GM12878 (cell line): ENCODE data around the gene HEXIM2. TPM values are rescaled to one million over a fixed set of nuclear protein-coding genes. Genes with fewer than 3 reads are reported as not detected.

Experiments used
- ATAC-seq: fragments of 200-7000 bp; cut with Tn5 transposase; 3 replicates; pipeline ENCODE4 v1.9.1; 2020; ENCODE audit warnings: mild to moderate bottlenecking, moderate library complexity
- BruUV-seq: library from RNA; stranded (reverse); fragments of 400-500 nt; replicated peaks from 2 replicates; lab custom pipeline; 2021; lab: Mats Ljungman, UMichigan
- CTCF ChIA-PET: fragments of 300-600 bp; sonication (Branson Sonifier 250); formaldehyde crosslinking; extraction: SDS; loops from one replicate; lab custom pipeline; 2021; ENCODE audit warnings: inconsistent platforms; lab: Yijun Ruan, JAX
- POLR2A ChIA-PET: fragments of 350-600 bp; formaldehyde crosslinking; extraction: SDS; loops from one replicate; lab custom pipeline; 2021; ENCODE audit warnings: inconsistent platforms; lab: Charles Lee
- RAD21 ChIA-PET: fragments of 300-600 bp; sonication (Branson Sonifier 250); formaldehyde crosslinking; loops from one replicate; lab custom pipeline; 2023; ENCODE audit warnings: antibody characterized with exemption; ENCODE audit not compliant: unreplicated experiment; lab: Charles Lee
- SMC1A ChIA-PET: fragments of 300-600 bp; sonication (Branson Sonifier 250); formaldehyde crosslinking; loops from one replicate; lab custom pipeline; 2023; ENCODE audit not compliant: unreplicated experiment, uncharacterized antibody; lab: Charles Lee
- DNase-seq: peaks from one replicate; pipeline ENCODE4 v3.0.0-alpha.2; 2011; ENCODE audit warnings: low read depth, low spot score
- FAIRE-seq: peaks from 3 replicates; lab custom pipeline; 2011; peaks lifted over from hg19 to GRCh38; lab: Jason Lieb, UNC
- H2AFZ ChIP-seq: 2 replicates; pipeline ENCODE4 v1.6.0; 2011; ENCODE audit warnings: low read depth, low read length, control low read depth; ENCODE audit not compliant: control insufficient read depth
- H3K27ac ChIP-seq: 2 replicates; pipeline ENCODE4 v1.5.1; 2011; ENCODE audit warnings: control low read depth; ENCODE audit not compliant: control insufficient read depth, insufficient read depth
- H3K27me3 ChIP-seq, 2 experiments: replicated peaks in 1 of 2; 2 replicates each; pipeline versions ENCODE4 v1.6.0 to v1.6.1; 2011; ENCODE audit warnings: low read length in 1 of 2; ENCODE audit not compliant: control insufficient read depth in 2 of 2, insufficient read depth in 2 of 2
- H3K36me3 ChIP-seq, 2 experiments: 2 replicates each; pipeline ENCODE4 v1.5.1; 2011; ENCODE audit warnings: low read length in 1 of 2; ENCODE audit not compliant: control insufficient read depth in 2 of 2, insufficient read depth in 2 of 2
- H3K4me1 ChIP-seq: 2 replicates; pipeline ENCODE4 v1.6.1; 2011; ENCODE audit warnings: mild to moderate bottlenecking, low read length, moderate library complexity, mixed read lengths; ENCODE audit not compliant: control insufficient read depth, insufficient read depth
- H3K4me2 ChIP-seq: 2 replicates; pipeline ENCODE4 v1.6.0; 2011; ENCODE audit warnings: control low read depth; ENCODE audit not compliant: control insufficient read depth, insufficient read depth
- H3K4me3 ChIP-seq: fragments of 200-600 bp; sonication (generic); 2 replicates; pipeline ENCODE4 v1.5.1; 2016
- H3K79me2 ChIP-seq: 2 replicates; pipeline ENCODE4 v1.6.0; 2011; ENCODE audit warnings: low read length; ENCODE audit not compliant: control insufficient read depth, insufficient read depth
- H3K9ac ChIP-seq: 2 replicates; pipeline ENCODE4 v1.8.0; 2011; ENCODE audit warnings: low read length, control low read depth, mixed read lengths; ENCODE audit not compliant: control insufficient read depth, insufficient read depth
- H3K9me3 ChIP-seq: replicated peaks from 3 replicates; pipeline ENCODE4 v1.5.1; 2011; ENCODE audit warnings: mild to moderate bottlenecking, low read length; ENCODE audit not compliant: control insufficient read depth, insufficient read depth
- H4K20me1 ChIP-seq: 2 replicates; pipeline ENCODE4 v1.6.0; 2011; ENCODE audit not compliant: control insufficient read depth, insufficient read depth
- BMI1 ChIP-seq: fragments of 450-650 bp; IDR thresholded peaks from 2 replicates; pipeline ENCODE4 v1.6.1; 2016; ENCODE audit warnings: mild to moderate bottlenecking, moderate library complexity, borderline replicate concordance
- DPF2 ChIP-seq: fragments of 450-650 bp; IDR thresholded peaks from 2 replicates; pipeline ENCODE4 v1.6.1; 2017; ENCODE audit warnings: mild to moderate bottlenecking
- EGR1 ChIP-seq, 2 experiments: IDR thresholded peaks; 1 replicate in 1 of 2; 2 replicates in 1 of 2; pipeline ENCODE4 v1.6.1; 2011 to 2012; ENCODE audit warnings: low read depth in 2 of 2, low read length in 2 of 2, borderline replicate concordance in 1 of 2, mild to moderate bottlenecking in 1 of 2, moderate library complexity in 1 of 2
- ETV6 ChIP-seq, 2 experiments: fragments of 450-650 bp in 1 of 2; IDR thresholded peaks in 1 of 2; conservative IDR thresholded peaks in 1 of 2; 2 replicates each; pipeline ENCODE4 v1.6.1; 2014; ENCODE audit warnings: antibody characterized with exemption in 1 of 2, borderline replicate concordance in 1 of 2, low read depth in 1 of 2, mild to moderate bottlenecking in 1 of 2, moderate library complexity in 1 of 2
- FOXK2 ChIP-seq: fragments of 450-650 bp; IDR thresholded peaks from 2 replicates; pipeline ENCODE4 v1.6.1; 2017; ENCODE audit warnings: mild to moderate bottlenecking, moderate library complexity
- JUND ChIP-seq: IDR thresholded peaks from 2 replicates; pipeline ENCODE4 v1.6.1; 2012; ENCODE audit warnings: low read depth, mild to moderate bottlenecking, low read length, improper control_type of control experiment, moderate library complexity
- MXI1 ChIP-seq: fragments of 150-350 bp; IDR thresholded peaks from 2 replicates; pipeline ENCODE4 v1.6.1; 2011; ENCODE audit warnings: low read depth, mild to moderate bottlenecking, inconsistent platforms, low read length, improper control_type of control experiment
- NR2C1 ChIP-seq: fragments of 450-650 bp; IDR thresholded peaks from 2 replicates; pipeline ENCODE4 v1.6.1; 2017; ENCODE audit warnings: antibody characterized with exemption, mild to moderate bottlenecking, moderate library complexity
- POU2F2 ChIP-seq: IDR thresholded peaks from 3 replicates; pipeline ENCODE4 v1.6.1; 2011; ENCODE audit warnings: low read depth, mild to moderate bottlenecking, low read length, borderline replicate concordance
- SMAD1 ChIP-seq: fragments of 450-650 bp; IDR thresholded peaks from 2 replicates; pipeline ENCODE4 v1.6.1; 2018; ENCODE audit warnings: mild to moderate bottlenecking, low read depth; ENCODE audit not compliant: partially characterized antibody
- SMAD5 ChIP-seq: IDR thresholded peaks from 2 replicates; pipeline ENCODE4 v1.6.1; 2016; ENCODE audit warnings: antibody characterized with exemption, low read depth
- SMARCA5 ChIP-seq: fragments of 450-650 bp; IDR thresholded peaks from 2 replicates; pipeline ENCODE4 v1.6.1; 2017; ENCODE audit warnings: mild to moderate bottlenecking
- STAT3 ChIP-seq: IDR thresholded peaks from 2 replicates; pipeline ENCODE4 v1.6.1; 2011; ENCODE audit warnings: low read depth, low read length, improper control_type of control experiment
- YBX1 ChIP-seq: fragments of 450-650 bp; IDR thresholded peaks from 2 replicates; pipeline ENCODE4 v1.6.1; 2016; ENCODE audit warnings: antibody characterized with exemption
- WGBS: methylation state at CpG from one replicate; pipeline ENCODE4 v1.1.6; 2016; ENCODE audit warnings: low lambda C conversion rate; ENCODE audit not compliant: insufficient replicate concordance, insufficient coverage; ENCODE audit errors: missing lambda C conversion rate; 5-methylcytosine and 5-hydroxymethylcytosine counted together
- in situ Hi-C: fragments of 300-500 bp; cut with MboI; formaldehyde crosslinking; loops from 9 replicates; pipeline ENCODE4 v1.14.3; 2018; ENCODE audit warnings: mixed read lengths
- intact Hi-C: fragments of 100-400 bp; cut with micrococcal nuclease; formaldehyde crosslinking; loops from one replicate; pipeline ENCODE4 v1.14.2; 2022; ENCODE audit not compliant: unreplicated experiment
- polyA plus RNA-seq, 11 experiments: library from polyadenylated mRNA; depleted of rRNA in 4 of 11; unstranded in 6 of 11; stranded (reverse) in 5 of 11; fragments of >200 nt; fragmentation: Nextera tagmentation in 4 of 11; fragmentation: Illumina TruSeq in 1 of 11; extraction: Ambion mirVana in 4 of 11; extraction: Trizol in 1 of 11; gene quantifications; 1 replicate in 1 of 11; 2 replicates in 10 of 11; pipeline versions ENCODE4 v1.2.1 to v1.2.3, GENCODE V29; 2011 to 2016; ENCODE audit warnings: inconsistent platforms in 2 of 11, missing spikeins in 2 of 11, low read depth in 1 of 11
- total RNA-seq, 4 experiments: library from RNA; depleted of rRNA in 3 of 4; stranded (reverse); fragments of >200 nt in 3 of 4; fragmentation: Illumina TruSeq in 1 of 4; extraction: Trizol in 1 of 4; gene quantifications; 2 replicates each; pipeline versions ENCODE4 v1.2.1 to v1.2.3, GENCODE V29; 2013 to 2021
- TF ChIP-seq, protein P1 (sequence below): IDR thresholded peaks from 2 replicates; pipeline ENCODE4 v1.6.1; 2012; ENCODE audit warnings: low read depth, low read length, improper control_type of control experiment
- TF ChIP-seq, protein P2 (sequence below): fragments of 150-350 bp; IDR thresholded peaks from 2 replicates; pipeline ENCODE4 v1.6.1; 2016; ENCODE audit warnings: low read depth, low read length

The HEXIM2 gene
- total and polyA plus RNA-seq, 10 of the 15 experiments (the other 5 are each of a cell fraction or from before 2014, with no cell fraction given): 0.10 to 10.3 (median 6.4) TPM

DNA sequence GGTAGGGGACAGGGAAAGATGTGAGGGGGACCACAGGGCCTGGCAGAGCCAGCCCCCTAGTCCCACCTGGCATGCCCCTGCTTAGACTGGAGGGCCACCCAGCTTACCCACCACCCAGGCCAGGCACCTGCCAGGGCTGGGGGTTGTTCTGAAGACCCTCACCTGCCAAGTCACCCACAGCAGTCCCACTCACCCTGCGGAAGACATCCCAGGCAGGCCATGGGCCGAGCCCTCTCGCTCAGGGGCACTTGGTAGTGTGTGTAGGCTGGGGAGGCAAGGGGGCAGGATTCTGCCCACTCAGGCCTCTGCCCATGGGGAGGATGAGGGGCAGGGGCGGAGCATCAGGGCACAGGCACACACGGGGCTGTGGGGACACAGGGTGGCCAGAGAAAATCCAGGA, 33.3 kb upstream of the HEXIM2 start:
- no peak for TF ChIP-seq EGR1 (IDR thresholded peaks at IDR 0.05; ENCODE audit: borderline replicate concordance in 1 of 2, low read depth in 2 of 2, low read length in 2 of 2)
- no peak for TF ChIP-seq YBX1
- no peak for TF ChIP-seq SMAD1
- TF ChIP-seq JUND: no peak
- TF ChIP-seq MXI1: no peak
- no peak for TF ChIP-seq SMARCA5
- TF ChIP-seq ETV6 (conservative IDR thresholded peaks at IDR 0.05 in 1 of 2, IDR thresholded peaks at IDR 0.05 in 1 of 2; ENCODE audit: borderline replicate concordance in 1 of 2, low read depth in 1 of 2): no peak
- TF ChIP-seq, protein P1, sequence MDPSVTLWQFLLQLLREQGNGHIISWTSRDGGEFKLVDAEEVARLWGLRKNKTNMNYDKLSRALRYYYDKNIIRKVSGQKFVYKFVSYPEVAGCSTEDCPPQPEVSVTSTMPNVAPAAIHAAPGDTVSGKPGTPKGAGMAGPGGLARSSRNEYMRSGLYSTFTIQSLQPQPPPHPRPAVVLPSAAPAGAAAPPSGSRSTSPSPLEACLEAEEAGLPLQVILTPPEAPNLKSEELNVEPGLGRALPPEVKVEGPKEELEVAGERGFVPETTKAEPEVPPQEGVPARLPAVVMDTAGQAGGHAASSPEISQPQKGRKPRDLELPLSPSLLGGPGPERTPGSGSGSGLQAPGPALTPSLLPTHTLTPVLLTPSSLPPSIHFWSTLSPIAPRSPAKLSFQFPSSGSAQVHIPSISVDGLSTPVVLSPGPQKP: no peak
- no peak for TF ChIP-seq NR2C1
- TF ChIP-seq, protein P2, sequence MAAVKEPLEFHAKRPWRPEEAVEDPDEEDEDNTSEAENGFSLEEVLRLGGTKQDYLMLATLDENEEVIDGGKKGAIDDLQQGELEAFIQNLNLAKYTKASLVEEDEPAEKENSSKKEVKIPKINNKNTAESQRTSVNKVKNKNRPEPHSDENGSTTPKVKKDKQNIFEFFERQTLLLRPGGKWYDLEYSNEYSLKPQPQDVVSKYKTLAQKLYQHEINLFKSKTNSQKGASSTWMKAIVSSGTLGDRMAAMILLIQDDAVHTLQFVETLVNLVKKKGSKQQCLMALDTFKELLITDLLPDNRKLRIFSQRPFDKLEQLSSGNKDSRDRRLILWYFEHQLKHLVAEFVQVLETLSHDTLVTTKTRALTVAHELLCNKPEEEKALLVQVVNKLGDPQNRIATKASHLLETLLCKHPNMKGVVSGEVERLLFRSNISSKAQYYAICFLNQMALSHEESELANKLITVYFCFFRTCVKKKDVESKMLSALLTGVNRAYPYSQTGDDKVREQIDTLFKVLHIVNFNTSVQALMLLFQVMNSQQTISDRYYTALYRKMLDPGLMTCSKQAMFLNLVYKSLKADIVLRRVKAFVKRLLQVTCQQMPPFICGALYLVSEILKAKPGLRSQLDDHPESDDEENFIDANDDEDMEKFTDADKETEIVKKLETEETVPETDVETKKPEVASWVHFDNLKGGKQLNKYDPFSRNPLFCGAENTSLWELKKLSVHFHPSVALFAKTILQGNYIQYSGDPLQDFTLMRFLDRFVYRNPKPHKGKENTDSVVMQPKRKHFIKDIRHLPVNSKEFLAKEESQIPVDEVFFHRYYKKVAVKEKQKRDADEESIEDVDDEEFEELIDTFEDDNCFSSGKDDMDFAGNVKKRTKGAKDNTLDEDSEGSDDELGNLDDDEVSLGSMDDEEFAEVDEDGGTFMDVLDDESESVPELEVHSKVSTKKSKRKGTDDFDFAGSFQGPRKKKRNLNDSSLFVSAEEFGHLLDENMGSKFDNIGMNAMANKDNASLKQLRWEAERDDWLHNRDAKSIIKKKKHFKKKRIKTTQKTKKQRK: no peak
- no peak for TF ChIP-seq SMAD5
- TF ChIP-seq POU2F2: no peak
- no peak for TF ChIP-seq DPF2
- TF ChIP-seq FOXK2: no peak
- TF ChIP-seq BMI1: no peak
- TF ChIP-seq STAT3: no peak
- TF ChIP-seq, all 136 proteins: peak for 0
- H4K20me1 ChIP-seq: no peaks in the 10 kb centered on the region
- DNase-seq (no peak), FAIRE-seq (no peak), ATAC-seq (no peak)
- H3K79me2 ChIP-seq: no peaks in the 10 kb centered on the region
- no peak overlapping the region for H3K4me3 ChIP-seq
- H3K27ac ChIP-seq: no peak overlapping the region
- intact Hi-C loops: no loop called here
- H2AFZ ChIP-seq: no peak overlapping the region
- BruUV-seq: no TSS peak
- CTCF ChIA-PET: interaction anchor here (9.4 kb wide), 1 partner anchor 208 kb away, joined by 82 read pairs; no protein-coding TSS in a partner anchor
- no peaks in the 10 kb centered on the region for H3K36me3 ChIP-seq
- no peaks in the 10 kb centered on the region for H3K27me3 ChIP-seq
- no peak overlapping the region for H3K4me2 ChIP-seq
- POLR2A ChIA-PET: interaction anchor here (0.5 kb wide), 1 partner anchor 27 kb away, joined by 6 read pairs; no protein-coding TSS in a partner anchor
- H3K9me3 ChIP-seq: no peaks in the 10 kb centered on the region
- RAD21 ChIA-PET: no interaction called here
- no peaks in the 10 kb centered on the region for H3K4me1 ChIP-seq
- in situ Hi-C loops: loop anchor here (10.0 kb wide), 1 partner anchor 354 kb away; no protein-coding TSS in a partner anchor
- SMC1A ChIA-PET: no interaction called here
- no peak overlapping the region for H3K9ac ChIP-seq
- WGBS: 42% methylated on average over 5 of the region's 5 CpGs
